HG02610 (cell line): ENCODE measurements around the gene RPL28.
"Not testable (repeated sequence)": the region's sequence is repeated elsewhere in the genome, so short reads cannot be mapped to it uniquely, and the experiment has no call there.

Experiments used
- ATAC-seq: cut with Tn5 transposase; IDR thresholded peaks from one replicate; pipeline ENCODE4 v1.9.1; 2021; ENCODE audit warnings: mild to moderate bottlenecking, moderate library complexity; ENCODE audit not compliant: unreplicated experiment

The RPL28 gene

DNA sequence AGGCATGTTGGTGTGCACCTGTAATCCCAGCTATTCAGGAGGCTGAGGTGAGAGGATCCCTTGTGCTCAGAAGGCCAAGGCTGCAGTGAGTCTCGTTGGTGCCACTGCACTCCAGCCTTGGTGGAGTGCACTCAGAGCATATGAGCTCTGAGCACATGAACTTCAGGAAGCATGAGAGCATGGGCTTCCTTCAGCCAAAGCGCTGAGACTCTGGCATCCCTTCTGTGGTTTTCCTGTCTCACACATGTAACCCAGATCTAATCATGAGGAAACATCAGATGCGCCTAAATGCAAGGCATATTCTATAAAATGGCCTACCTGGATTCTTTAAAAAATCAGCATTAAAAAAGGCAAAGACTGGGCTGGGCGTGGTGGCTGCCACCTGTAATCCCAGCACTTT, 35.5 kb downstream of the RPL28 start:
- ATAC-seq: not testable (repeated sequence)

GRCh38 chr19:55423225-55424005, 37.7 kb downstream of the RPL28 start:
- ATAC-seq: no peak

DNA sequence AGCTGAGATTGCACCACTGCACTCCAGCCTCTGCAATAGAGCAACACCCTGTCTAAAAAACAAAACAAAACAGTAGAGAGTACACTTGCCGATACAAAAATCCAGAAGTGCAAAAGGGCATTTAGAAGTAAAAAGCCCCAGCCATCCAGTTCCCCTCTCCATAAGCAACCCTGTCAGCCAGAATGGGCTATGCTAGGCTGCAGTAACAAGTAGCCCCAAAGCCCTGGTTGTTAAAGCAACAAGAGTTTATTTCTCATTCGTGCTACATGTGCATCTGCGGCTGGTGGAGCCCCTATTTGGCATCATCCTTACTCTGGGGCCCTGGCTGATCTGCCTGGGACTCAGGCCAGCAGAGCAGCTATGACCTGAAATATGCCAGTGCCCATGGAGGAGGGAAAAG, 38.8 kb downstream of the RPL28 start:
- ATAC-seq: no peak

DNA sequence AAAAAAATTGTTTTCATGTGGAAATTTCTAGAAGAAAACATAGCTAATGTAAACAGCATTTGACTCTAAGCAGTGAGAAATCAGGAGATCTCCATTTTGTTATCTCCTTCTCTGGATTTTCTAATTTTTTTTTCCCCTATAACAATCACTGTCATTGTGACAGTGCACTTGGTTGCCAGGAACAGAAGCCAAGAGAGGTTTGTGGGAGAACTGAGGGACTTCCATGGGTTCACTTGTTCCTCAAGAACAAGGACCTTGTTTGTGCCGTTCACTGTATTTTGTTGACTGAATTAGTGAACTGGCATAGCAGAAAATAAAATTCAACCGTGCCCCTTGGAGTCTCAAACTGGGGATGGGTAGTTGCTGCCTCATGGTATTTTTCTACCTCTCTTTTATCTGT, 40.3 kb downstream of the RPL28 start:
- no peak for ATAC-seq

GRCh38 chr19:55431183-55431582, 45.5 kb downstream of the RPL28 start:
- ATAC-seq: no peak

DNA sequence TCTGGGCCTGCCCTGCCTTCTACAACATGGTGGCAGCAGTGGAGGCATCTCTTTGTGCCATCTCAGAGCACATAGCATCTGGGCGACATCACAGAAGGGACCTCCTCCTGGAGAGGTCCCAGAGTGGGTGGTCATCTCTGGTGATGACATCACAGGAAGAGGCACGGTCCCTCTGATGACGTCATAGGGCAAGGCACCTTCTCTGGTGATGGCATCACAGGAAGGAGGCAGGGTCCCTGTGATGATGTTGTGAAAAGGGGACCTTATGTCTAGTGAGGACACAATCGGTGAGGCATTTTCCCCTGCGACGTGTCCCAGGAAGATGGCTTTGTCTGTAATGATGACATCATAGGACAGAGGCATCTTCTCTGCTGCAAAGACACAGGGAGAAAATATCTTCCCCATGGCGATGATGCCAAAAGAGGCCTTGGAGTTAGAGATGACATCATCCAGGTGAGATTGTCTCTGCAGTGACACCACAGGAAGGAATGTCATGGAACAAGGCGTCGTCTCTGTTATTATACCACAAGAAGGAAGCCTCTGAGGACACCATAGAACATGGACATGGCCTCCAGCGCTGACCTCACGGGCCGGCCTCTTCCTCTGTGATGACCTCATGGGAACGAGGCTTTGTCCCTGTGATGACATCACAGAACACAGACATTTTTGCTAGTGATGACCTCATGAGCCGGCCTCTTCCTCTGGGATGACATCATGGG, 46.7 kb downstream of the RPL28 start:
- ATAC-seq: no peak

DNA sequence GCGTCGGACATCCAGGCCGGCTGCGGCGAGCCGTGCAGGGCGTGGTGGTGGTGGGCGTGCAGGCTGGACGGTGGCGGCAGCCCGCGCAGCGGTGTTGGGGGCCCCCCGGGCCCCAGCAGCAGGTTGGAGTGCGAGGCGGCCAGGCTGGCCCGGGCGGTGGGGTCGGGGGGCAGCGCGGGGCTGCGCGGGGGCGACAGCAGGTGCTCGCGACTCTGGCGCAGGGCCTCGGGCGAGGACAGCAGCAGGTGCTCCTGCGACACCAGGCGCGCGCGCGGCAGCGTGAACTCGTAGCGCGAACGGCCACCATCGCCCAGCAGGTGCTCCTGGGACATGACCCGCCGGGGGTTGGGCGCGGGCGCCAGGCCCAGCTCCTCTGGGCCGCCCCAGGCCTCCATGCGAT, 47.6 kb downstream of the RPL28 start:
- ATAC-seq: no peak

- no peak for ATAC-seq
Measured at GRCh38 chr19:55434356-55434919, 48.7 kb downstream of the RPL28 start.

GRCh38 chr19:55435020-55435419, 49.3 kb downstream of the RPL28 start:
- ATAC-seq: no peak

DNA sequence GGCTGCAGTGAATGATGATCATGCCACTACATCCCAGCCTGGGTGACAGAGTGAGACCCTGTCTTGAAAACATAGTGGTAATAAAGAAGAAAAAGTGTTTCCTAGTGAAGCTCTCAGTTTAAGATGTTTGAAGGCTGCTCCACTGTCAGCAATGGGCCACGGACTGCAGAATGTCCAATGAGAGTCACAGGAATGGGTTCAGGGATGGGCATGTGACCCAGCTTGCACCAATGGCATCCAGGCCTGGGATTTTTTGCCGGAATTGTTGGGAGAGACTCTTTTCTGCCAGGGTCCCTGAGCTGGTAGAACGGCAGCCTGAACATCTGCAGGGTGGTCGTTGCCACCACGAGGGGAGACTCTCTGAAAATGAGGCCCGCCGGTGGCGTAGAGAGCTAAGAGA, 51.1 kb downstream of the RPL28 start:
- ATAC-seq: no peak

GRCh38 chr19:55437410-55437809, 51.7 kb downstream of the RPL28 start:
- no peak for ATAC-seq

DNA sequence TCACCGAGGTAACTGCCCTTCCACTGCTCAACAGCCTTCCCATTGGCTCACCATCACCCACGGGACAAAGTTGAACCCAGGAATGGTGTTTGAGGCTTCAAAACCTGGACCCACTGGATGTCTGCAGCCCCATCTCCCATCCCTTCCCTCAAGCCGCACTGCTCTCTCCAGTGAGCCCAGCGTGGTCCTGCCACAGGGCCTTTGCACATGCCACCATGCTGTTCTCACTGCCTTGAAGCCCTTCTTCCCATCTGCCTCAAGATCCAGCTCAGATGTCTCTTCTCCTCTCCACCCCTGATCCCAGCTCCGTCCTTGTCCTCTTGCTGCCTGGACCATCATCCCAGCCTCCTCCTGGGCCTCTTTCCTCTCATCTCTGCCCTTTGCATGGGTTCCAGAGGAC, 53.3 kb downstream of the RPL28 start:
- no peak for ATAC-seq

GRCh38 chr19:55440411-55441105, 54.8 kb downstream of the RPL28 start:
- no peak for ATAC-seq

GRCh38 chr19:55441319-55441691, 55.6 kb downstream of the RPL28 start:
- ATAC-seq: no peak

DNA sequence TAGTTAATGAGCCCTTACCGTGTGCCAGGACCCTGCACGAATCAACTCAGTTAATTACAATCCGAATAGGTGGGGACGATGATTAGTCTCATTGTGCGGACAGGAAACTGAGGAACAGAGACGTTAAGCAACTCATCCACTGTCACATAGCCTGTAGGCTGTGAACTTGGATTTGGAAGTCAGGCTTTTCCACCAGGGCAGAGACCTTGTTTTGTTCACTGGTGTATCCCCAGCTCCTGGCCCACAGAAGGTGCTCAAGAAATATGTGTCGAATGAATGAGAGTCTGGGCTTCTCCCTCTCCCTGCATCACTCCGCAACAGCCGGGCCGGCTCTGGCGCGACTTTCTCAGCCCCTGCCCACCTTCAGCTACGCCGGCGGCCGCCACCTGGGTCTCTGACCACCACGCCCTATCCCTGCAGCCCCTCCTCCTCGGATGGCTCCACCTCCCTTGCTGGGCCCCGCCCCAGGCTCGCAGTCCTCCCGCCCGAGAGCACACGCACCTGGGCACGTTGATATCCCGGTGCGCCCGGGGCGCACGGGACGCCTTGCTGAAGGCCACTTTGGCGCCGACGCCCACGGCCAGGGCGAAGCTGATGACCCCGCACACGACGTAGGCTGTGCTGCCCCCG, 56.1 kb downstream of the RPL28 start:
- no peak for ATAC-seq

GRCh38 chr19:55442372-55442961, 56.7 kb downstream of the RPL28 start:
- ATAC-seq: no peak

DNA sequence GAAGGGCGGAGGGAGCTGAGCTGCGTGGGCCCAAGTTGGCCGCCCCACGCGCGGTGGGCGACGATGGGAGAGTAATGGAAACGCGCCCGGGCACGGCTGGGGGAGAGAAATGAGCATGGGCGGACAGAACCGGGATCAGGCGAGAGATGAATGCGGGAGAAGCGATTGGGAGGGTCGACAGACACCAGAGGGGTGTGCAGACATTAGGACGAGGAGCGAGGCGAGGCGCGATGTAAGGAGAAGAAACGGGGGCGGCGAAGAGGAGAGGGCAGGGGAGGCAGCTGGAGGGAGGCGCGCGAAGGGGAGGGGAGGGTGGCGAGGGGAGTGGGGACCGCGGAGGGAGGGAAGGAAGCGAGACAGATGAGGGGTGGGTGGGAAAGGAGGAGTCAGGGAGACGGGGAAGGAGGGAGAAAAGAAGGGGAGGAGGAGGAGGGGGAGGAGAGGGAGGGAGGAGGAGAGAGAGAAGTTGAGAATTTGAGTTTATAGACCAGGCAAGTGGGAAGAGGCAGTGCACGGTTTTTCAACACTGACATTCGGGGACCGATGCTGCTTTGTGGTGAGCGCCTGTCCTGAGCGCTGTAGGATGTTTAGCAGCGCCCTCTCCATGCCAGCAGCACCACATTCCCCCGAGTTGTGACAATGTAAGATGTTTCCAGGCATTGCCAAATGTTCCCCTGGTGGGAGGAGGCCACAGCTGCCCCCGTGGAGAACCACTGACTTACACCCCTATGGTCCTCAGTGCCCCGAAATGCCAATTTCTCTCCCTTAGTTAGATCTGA, 57.5 kb downstream of the RPL28 start, which contains the start of gene SHISA7:
Gene SHISA7 (minus strand): TSS at position 256 of the 779 bp plus-strand sequence. CDS start 437 bp downstream, outside the sequence.
- ATAC-seq: no peak

- ATAC-seq: no peak
Measured at GRCh38 chr19:55443824-55444480, 58.2 kb downstream of the RPL28 start.

GRCh38 chr19:55444646-55445045, 58.9 kb downstream of the RPL28 start:
- ATAC-seq: no peak
